Stimulated activated naive B cell treated with anti-CD40 and anti-IgM and Interleukin-4, amounts not matched to agents 10 μg/mL and 1 μg/mL and 100 μg/mL, for 72 hours (primary cell): ENCODE measurements around the gene DOCK1.

Experiments
- ATAC-seq, 2 donors: fragments of 150-1000 bp; cut with Tn5 transposase; replicated peaks; 2 replicates each; pipeline ENCODE4 v1.10.0; 2021; ENCODE audit warnings: moderate library complexity in 1 of 2
- DNase-seq: peaks from one replicate; pipeline ENCODE4 v3.0.0; 2021
- H3K27ac Mint-ChIP-seq: one replicate; pipeline ENCODE4 v1.8.0; 2022; ENCODE audit warnings: mild to moderate bottlenecking, mixed read lengths
- H3K27me3 Mint-ChIP-seq, 2 donors: one replicate each; pipeline ENCODE4 v1.8.0; 2022; ENCODE audit warnings: mixed read lengths in 2 of 2
- H3K36me3 Mint-ChIP-seq, 2 donors: one replicate each; pipeline ENCODE4 v1.8.0; 2022; ENCODE audit warnings: mixed read lengths in 2 of 2, mild to moderate bottlenecking in 1 of 2
- H3K4me1 Mint-ChIP-seq, 2 donors: one replicate each; pipeline ENCODE4 v1.8.0; 2022; ENCODE audit warnings: mixed read lengths in 2 of 2, mild to moderate bottlenecking in 1 of 2
- H3K4me3 Mint-ChIP-seq, 2 donors: one replicate each; pipeline ENCODE4 v1.8.0; 2022; ENCODE audit warnings: mild to moderate bottlenecking in 2 of 2, mixed read lengths in 2 of 2, moderate library complexity in 1 of 2
- H3K9me3 Mint-ChIP-seq, 2 donors: one replicate each; pipeline ENCODE4 v1.8.0; 2022; ENCODE audit warnings: mixed read lengths in 2 of 2, mild to moderate bottlenecking in 1 of 2

DOCK1 gene

GRCh38 chr10:126939706-126940105, 34.5 kb downstream of the DOCK1 start:
- Mint-ChIP-seq H3K36me3 (no peaks in the 10 kb centered on the region), H3K27me3 (no peaks in the 10 kb centered on the region), H3K9me3 (no peaks in the 10 kb centered on the region), H3K4me1 (no peaks in the 10 kb centered on the region), H3K4me3 (no peak overlapping the region), H3K27ac (no peak overlapping the region)
- DNase-seq (no peak), ATAC-seq (no peak)

- Mint-ChIP-seq H3K27ac (no peak overlapping the region), H3K27me3 (no peaks in the 10 kb centered on the region), H3K4me3 (no peak overlapping the region), H3K36me3 (no peaks in the 10 kb centered on the region), H3K4me1 (no peaks in the 10 kb centered on the region), H3K9me3 (no peaks in the 10 kb centered on the region)
- ATAC-seq (no peak), DNase-seq (no peak)
Measured at GRCh38 chr10:126940670-126941310, 35.6 kb downstream of the DOCK1 start.

- no peak for DNase-seq
- Mint-ChIP-seq H3K27me3 (no peaks in the 10 kb centered on the region), H3K4me3 (no peak overlapping the region), H3K9me3 (no peaks in the 10 kb centered on the region), H3K36me3 (no peaks in the 10 kb centered on the region), H3K4me1 (no peaks in the 10 kb centered on the region), H3K27ac (no peak overlapping the region)
- ATAC-seq = no peak
Measured at GRCh38 chr10:126944191-126944590, 39.0 kb downstream of the DOCK1 start.

- Mint-ChIP-seq H3K4me3 (no peak overlapping the region), H3K27me3 (no peaks in the 10 kb centered on the region), H3K4me1 (no peaks in the 10 kb centered on the region), H3K36me3 (no peaks in the 10 kb centered on the region), H3K27ac (no peak overlapping the region), H3K9me3 (no peaks in the 10 kb centered on the region)
- ATAC-seq = no peak
- DNase-seq = no peak
Measured at GRCh38 chr10:126945351-126946030, 40.3 kb downstream of the DOCK1 start.

- Mint-ChIP-seq H3K4me1 (no peaks in the 10 kb centered on the region), H3K36me3 (no peaks in the 10 kb centered on the region), H3K27me3 (no peaks in the 10 kb centered on the region), H3K4me3 (no peak overlapping the region), H3K9me3 (no peaks in the 10 kb centered on the region), H3K27ac (no peak overlapping the region)
- no peak for ATAC-seq
- DNase-seq = no peak
Measured at GRCh38 chr10:126946746-126947145, 41.5 kb downstream of the DOCK1 start.

- ATAC-seq (no peak), DNase-seq (no peak)
- H3K27ac Mint-ChIP-seq = no peak overlapping the region
- H3K4me3 Mint-ChIP-seq = no peak overlapping the region
- H3K36me3 Mint-ChIP-seq = no peaks in the 10 kb centered on the region
- no peaks in the 10 kb centered on the region for H3K9me3 Mint-ChIP-seq
- H3K27me3 Mint-ChIP-seq = no peaks in the 10 kb centered on the region
- no peaks in the 10 kb centered on the region for H3K4me1 Mint-ChIP-seq
Measured at GRCh38 chr10:126948355-126949160, 43.3 kb downstream of the DOCK1 start.

- Mint-ChIP-seq H3K27ac (no peak overlapping the region), H3K9me3 (no peaks in the 10 kb centered on the region), H3K4me1 (no peaks in the 10 kb centered on the region), H3K4me3 (no peak overlapping the region), H3K27me3 (no peaks in the 10 kb centered on the region), H3K36me3 (no peaks in the 10 kb centered on the region)
- DNase-seq (no peak), ATAC-seq (no peak)
Measured at GRCh38 chr10:126949161-126949503, 43.9 kb downstream of the DOCK1 start.

GRCh38 chr10:126950401-126951105, 45.3 kb downstream of the DOCK1 start:
- no peaks in the 10 kb centered on the region for H3K9me3 Mint-ChIP-seq
- no peaks in the 10 kb centered on the region for H3K27me3 Mint-ChIP-seq
- no peaks in the 10 kb centered on the region for H3K36me3 Mint-ChIP-seq
- no peak for DNase-seq
- no peaks in the 10 kb centered on the region for H3K4me1 Mint-ChIP-seq
- H3K4me3 Mint-ChIP-seq = no peak overlapping the region
- ATAC-seq = no peak
- no peak overlapping the region for H3K27ac Mint-ChIP-seq

GRCh38 chr10:126953886-126954285, 48.7 kb downstream of the DOCK1 start:
- no peak overlapping the region for H3K27ac Mint-ChIP-seq
- H3K27me3 Mint-ChIP-seq = no peaks in the 10 kb centered on the region
- H3K36me3 Mint-ChIP-seq = no peaks in the 10 kb centered on the region
- no peak overlapping the region for H3K4me3 Mint-ChIP-seq
- no peaks in the 10 kb centered on the region for H3K4me1 Mint-ChIP-seq
- H3K9me3 Mint-ChIP-seq = no peaks in the 10 kb centered on the region
- ATAC-seq = no peak
- DNase-seq = no peak

GRCh38 chr10:126955396-126955795, 50.2 kb downstream of the DOCK1 start:
- Mint-ChIP-seq H3K9me3 (no peaks in the 10 kb centered on the region), H3K27ac (no peak overlapping the region), H3K4me1 (no peaks in the 10 kb centered on the region), H3K36me3 (no peaks in the 10 kb centered on the region), H3K4me3 (no peak overlapping the region), H3K27me3 (no peaks in the 10 kb centered on the region)
- no peak for DNase-seq
- ATAC-seq = no peak

- no peaks in the 10 kb centered on the region for H3K36me3 Mint-ChIP-seq
- no peak for DNase-seq
- no peaks in the 10 kb centered on the region for H3K9me3 Mint-ChIP-seq
- no peak overlapping the region for H3K27ac Mint-ChIP-seq
- H3K4me3 Mint-ChIP-seq = no peak overlapping the region
- no peaks in the 10 kb centered on the region for H3K4me1 Mint-ChIP-seq
- no peaks in the 10 kb centered on the region for H3K27me3 Mint-ChIP-seq
- ATAC-seq = no peak
Measured at GRCh38 chr10:126955934-126956711, 50.9 kb downstream of the DOCK1 start.

GRCh38 chr10:126956712-126957108, 51.5 kb downstream of the DOCK1 start:
- ATAC-seq (no peak), DNase-seq (no peak)
- no peak overlapping the region for H3K27ac Mint-ChIP-seq
- no peaks in the 10 kb centered on the region for H3K36me3 Mint-ChIP-seq
- H3K27me3 Mint-ChIP-seq = no peaks in the 10 kb centered on the region
- H3K9me3 Mint-ChIP-seq = no peaks in the 10 kb centered on the region
- peaks cover 3 to 6% of the 10 kb centered on the region in 2 donors for H3K4me1 Mint-ChIP-seq
- H3K4me3 Mint-ChIP-seq = no peak overlapping the region

- no peak overlapping the region for H3K27ac Mint-ChIP-seq
- ATAC-seq (no peak), DNase-seq (no peak)
- no peak overlapping the region for H3K4me3 Mint-ChIP-seq
- H3K36me3 Mint-ChIP-seq = no peaks in the 10 kb centered on the region
- no peaks in the 10 kb centered on the region for H3K27me3 Mint-ChIP-seq
- H3K4me1 Mint-ChIP-seq = peaks cover 3 to 6% of the 10 kb centered on the region in 2 donors
- no peaks in the 10 kb centered on the region for H3K9me3 Mint-ChIP-seq
Measured at GRCh38 chr10:126957111-126957510, 51.9 kb downstream of the DOCK1 start.

GRCh38 chr10:126959431-126959830, 54.2 kb downstream of the DOCK1 start:
- H3K36me3 Mint-ChIP-seq = no peaks in the 10 kb centered on the region
- DNase-seq = no peak
- no peak overlapping the region for H3K4me3 Mint-ChIP-seq
- H3K27me3 Mint-ChIP-seq = no peaks in the 10 kb centered on the region
- ATAC-seq = no peak
- no peak overlapping the region for H3K27ac Mint-ChIP-seq
- H3K4me1 Mint-ChIP-seq = peaks cover 3 to 6% of the 10 kb centered on the region in 2 donors
- no peaks in the 10 kb centered on the region for H3K9me3 Mint-ChIP-seq
